Measurements from ENCODE around the gene MTR. TPM values are rescaled to one million over a fixed set of nuclear protein-coding genes. Genes with fewer than 3 reads are reported as not detected.
"Not testable (repeated sequence)": the region's sequence is repeated elsewhere in the genome, so short reads cannot be mapped to it uniquely, and the experiment has no call there.

The MTR gene
- polyA plus RNA-seq, 3 donors, result 32.4 to 35.4 (median 33.9) TPM

GRCh38 chr1:236893626-236894545 is 98.8 kb downstream of the MTR start:
- DNase-seq (ENCODE audit: low read depth in 3 of 3, low spot score in 2 of 3), result no peak

- DNase-seq (ENCODE audit: low read depth in 3 of 3, low spot score in 2 of 3), result no peak
Observed at GRCh38 chr1:236895665-236896387, 100.7 kb downstream of the MTR start.

- no peak for DNase-seq (ENCODE audit: low read depth in 3 of 3, low spot score in 2 of 3)
Observed at GRCh38 chr1:236896716-236897115, 101.6 kb downstream of the MTR start.

DNA sequence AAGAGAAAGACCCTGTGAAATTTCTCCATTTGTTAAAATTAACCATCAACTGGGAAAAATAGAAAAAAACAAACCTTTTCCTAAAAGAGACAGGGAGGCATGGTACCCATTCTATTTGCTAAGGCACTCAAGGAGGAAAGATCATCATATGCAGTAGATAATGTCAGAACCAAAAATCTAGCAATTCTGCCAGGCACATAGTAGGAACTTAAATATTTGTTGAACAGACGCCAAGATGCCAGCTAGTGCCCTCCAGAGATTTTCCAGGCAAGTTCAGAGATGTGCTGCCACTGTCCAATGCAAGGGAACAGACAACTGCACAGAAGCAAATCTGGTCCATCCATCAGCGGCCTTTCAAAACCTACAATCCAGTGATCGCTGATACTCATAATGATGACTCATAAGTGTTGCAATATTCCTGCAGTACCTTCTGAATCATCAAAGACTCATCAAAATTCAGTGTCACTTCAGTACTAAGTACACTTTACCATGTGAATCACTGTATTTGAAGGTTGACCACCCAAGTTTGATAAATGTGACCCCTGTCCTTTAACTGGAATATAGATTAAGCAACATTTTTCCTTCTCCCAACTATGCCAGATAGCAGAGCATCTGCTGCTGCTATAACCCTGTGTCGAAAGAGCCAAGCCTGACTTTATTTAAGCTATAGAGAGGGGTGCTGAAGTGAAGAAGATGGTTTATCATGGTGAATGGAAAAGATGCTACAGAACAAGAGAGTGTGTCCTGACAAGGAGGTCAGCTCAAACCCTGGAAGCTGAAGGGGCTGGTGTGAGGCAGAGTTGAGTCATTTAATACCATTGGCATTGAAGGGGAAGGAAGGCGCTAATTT is 110.0 kb downstream of the MTR start:
- no peak for DNase-seq (ENCODE audit: low read depth in 3 of 3, low spot score in 2 of 3)

DNA sequence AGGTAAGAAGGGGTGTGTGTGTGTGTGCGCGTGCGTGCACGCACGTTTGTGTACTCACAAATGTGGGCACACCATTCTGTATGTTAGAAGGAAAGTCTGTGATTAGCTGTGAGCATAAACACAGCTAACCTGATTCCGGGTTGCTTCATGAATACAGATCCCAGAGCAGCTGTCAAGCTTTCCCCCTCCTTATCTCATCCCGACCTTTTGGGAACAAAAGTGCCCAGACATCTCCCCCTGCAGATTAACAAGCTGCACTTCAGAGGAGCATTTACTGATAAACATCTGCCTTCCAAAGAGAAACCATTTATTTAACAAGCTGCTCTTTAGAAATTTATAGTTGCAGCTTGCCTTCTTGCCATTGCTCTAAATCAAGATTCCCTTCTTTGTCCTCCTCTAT is 112.1 kb downstream of the MTR start:
- DNase-seq (ENCODE audit: low read depth in 3 of 3, low spot score in 2 of 3), result no peak

- DNase-seq (ENCODE audit: low read depth in 3 of 3, low spot score in 2 of 3), result no peak
Observed at GRCh38 chr1:236908669-236909068, 113.6 kb downstream of the MTR start.

- DNase-seq (ENCODE audit: low read depth in 3 of 3, low spot score in 2 of 3), result not testable (repeated sequence)
Observed at GRCh38 chr1:236911047-236911446, 116.0 kb downstream of the MTR start.

DNA sequence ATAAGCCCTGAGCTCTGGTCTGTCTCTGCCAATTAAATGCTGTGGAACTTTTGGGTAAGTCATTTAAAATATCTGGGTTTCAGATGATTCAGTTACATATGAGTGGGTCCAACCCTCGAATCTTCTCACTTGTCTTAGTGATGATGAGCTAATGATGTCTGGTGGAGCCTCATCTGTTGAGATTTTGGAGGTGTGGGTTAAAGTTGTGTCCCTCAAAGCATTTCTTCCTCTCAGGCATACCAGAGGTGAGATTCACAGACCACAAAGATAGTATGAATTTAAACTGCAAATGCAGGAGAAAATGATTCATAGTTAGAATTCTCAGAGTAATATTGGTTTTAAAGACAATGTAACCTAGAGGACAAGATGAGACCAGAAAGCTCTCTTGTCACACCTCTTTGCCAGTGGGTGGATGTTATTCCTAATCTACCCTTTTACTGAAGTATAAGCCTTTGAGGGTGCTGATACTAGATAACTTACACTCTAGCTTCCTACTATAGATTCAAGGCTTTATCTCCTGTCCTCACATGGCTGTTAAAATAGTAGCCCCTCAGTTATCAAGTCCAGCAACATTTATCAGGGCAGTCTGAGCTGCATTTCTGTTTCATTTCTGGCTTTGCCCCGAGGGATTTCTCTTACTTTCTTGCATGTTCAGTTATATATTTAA is 118.4 kb downstream of the MTR start:
- DNase-seq (ENCODE audit: low read depth in 3 of 3, low spot score in 2 of 3), result no peak

GRCh38 chr1:236914375-236914774 is 119.3 kb downstream of the MTR start:
- no peak for DNase-seq (ENCODE audit: low read depth in 3 of 3, low spot score in 2 of 3)

DNA sequence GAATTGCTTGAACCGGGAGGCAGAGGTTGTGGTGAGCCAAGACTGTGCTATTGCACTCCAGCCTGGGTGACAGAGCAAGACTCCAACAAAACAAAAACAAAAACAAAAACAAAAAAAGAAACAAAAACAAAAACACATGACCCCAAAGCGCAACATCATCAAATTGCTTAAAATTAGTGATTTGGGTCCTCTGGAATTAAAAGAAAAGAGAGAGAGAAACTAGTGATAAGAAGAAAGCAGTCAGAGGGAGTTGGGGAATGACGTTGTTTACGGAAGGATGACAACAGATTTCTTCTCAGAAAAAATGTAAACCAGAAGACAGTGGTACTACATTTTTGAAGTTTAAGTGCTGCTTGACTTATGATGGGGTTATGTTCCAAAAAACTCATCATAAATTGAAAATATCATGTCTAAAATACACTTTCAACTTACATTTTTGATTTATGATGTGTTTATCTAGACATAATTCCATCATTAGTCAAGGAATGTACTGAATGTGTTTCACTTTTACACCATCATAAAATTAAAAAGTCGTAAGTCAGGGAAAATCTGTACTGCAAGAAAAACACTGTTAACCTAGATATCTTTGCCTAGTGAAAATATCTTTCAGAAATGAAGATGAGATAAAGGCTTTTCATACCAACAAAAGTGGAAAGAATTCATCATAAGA is 121.2 kb downstream of the MTR start:
- no peak for DNase-seq (ENCODE audit: low read depth in 3 of 3, low spot score in 2 of 3)

- DNase-seq (ENCODE audit: low read depth in 3 of 3, low spot score in 2 of 3), result no peak
Observed at GRCh38 chr1:236917448-236917847, 122.4 kb downstream of the MTR start.

GRCh38 chr1:236920286-236920894 is 125.3 kb downstream of the MTR start:
- no peak for DNase-seq (ENCODE audit: low read depth in 3 of 3, low spot score in 2 of 3)

GRCh38 chr1:236921610-236922009 is 126.5 kb downstream of the MTR start:
- no peak for DNase-seq (ENCODE audit: low read depth in 3 of 3, low spot score in 2 of 3)

DNA sequence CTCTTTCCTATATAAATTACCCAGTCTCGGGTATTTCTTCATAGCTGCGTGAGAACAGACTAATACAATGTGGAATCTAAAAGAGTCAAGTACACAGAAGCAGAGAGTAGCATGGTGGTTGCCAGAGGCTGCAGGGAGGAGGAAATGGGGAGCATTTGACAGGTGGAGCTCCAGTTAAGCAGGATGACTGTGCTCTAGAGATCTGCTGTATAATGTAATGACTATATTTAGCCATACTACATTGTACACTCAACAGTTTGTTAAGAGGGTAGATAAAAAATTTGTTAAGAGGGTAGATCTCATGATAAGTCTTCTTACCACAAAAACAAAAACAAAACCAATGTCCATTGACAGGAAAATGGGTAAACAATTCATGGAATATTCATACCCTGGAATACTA is 127.1 kb downstream of the MTR start:
- no peak for DNase-seq (ENCODE audit: low read depth in 3 of 3, low spot score in 2 of 3)

DNA sequence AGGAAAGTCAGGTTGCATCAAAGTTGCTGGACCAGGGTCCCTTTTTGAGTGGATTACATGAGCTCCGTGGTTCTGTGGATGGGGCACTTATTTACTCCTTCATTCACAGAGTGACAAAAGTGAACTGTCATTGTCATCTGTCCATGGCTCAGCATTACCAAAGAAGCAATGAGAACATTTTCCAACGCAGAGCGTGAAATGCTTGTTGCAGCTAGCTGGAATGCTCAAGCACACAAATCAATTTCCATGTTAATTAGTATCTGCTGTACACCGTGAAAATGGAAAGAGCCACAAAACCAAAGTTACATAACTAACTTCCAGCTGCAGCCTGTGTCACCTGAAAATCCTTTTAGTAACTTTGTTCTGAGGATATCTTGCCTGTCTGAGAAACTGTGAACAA is 130.3 kb downstream of the MTR start:
- DNase-seq (ENCODE audit: low read depth in 3 of 3, low spot score in 2 of 3), result no peak

- DNase-seq (ENCODE audit: low read depth in 3 of 3, low spot score in 2 of 3), result no peak
Observed at GRCh38 chr1:236930503-236930902, 135.4 kb downstream of the MTR start.

DNA sequence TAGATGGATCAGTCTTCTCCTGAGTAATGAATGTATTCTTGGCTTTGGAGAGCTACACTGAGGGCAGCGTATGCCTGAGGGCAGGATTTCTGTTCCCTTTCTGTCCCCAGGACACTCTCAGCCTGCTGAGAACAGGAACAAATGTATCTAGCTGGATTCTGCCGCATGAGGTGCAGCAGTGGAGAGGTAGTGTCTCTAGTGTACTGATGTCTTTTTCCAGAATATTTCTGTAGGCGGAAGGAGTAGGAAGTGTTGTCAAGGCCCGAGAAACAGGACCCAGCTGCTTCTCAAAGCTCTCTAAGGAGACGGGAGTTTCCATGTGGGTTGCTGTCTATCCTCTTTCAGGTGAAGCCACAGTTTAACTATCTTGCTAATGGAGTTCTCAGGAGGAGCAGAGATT is 143.7 kb downstream of the MTR start:
- DNase-seq (ENCODE audit: low read depth in 3 of 3, low spot score in 2 of 3), result no peak

GRCh38 chr1:236942431-236942830 is 147.3 kb downstream of the MTR start:
- no peak for DNase-seq (ENCODE audit: low read depth in 3 of 3, low spot score in 2 of 3)

DNA sequence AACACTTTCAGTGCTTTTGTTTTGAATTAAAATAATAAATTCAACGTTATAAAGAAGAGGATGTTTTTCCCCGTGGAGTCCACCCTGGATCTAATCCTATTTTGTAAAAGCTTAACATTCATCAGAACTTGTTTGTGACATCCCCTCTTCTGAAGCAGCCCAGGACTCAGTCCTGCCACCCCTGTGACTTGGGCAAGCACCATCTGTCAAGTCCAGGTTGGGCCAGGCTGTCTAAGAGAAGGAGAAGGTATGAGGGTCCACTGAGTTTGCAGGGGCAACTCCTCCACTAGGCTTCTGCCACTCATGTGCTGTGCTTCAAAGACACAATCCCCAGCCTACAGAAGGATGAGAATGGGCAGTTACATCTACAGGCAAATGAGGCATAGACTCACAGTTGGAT is 149.5 kb downstream of the MTR start:
- DNase-seq (ENCODE audit: low read depth in 3 of 3, low spot score in 2 of 3), result no peak

GRCh38 chr1:236945002-236945401 is 149.9 kb downstream of the MTR start:
- no peak for DNase-seq (ENCODE audit: low read depth in 3 of 3, low spot score in 2 of 3)
